ENCODE results near the gene TTLL9.

Gene TTLL9

GRCh38 chr20:31837896-31838397, 32.5 kb upstream of the TTLL9 start:
- DNase-seq: no peak

GRCh38 chr20:31838646-31839292, 31.7 kb upstream of the TTLL9 start:
- no peak for DNase-seq

- no peak for DNase-seq
Observed at GRCh38 chr20:31839782-31840487, 30.5 kb upstream of the TTLL9 start.

- DNase-seq: no peak
Observed at GRCh38 chr20:31840906-31841816, 29.3 kb upstream of the TTLL9 start.

GRCh38 chr20:31841928-31842327, 28.5 kb upstream of the TTLL9 start:
- DNase-seq: no peak

GRCh38 chr20:31842471-31843157, 27.8 kb upstream of the TTLL9 start:
- no peak for DNase-seq

GRCh38 chr20:31843288-31843687, 27.1 kb upstream of the TTLL9 start:
- DNase-seq: no peak

- DNase-seq: no peak
Observed at GRCh38 chr20:31843881-31844280, 26.6 kb upstream of the TTLL9 start.

- DNase-seq: no peak
Observed at GRCh38 chr20:31844737-31845299, 25.6 kb upstream of the TTLL9 start.

GRCh38 chr20:31845300-31845863, 25.1 kb upstream of the TTLL9 start, which contains the start of gene FOXS1:
FOXS1 (minus strand) TSS chr20:31845604; CDS start chr20:31845542, 62 bp downstream.
- DNase-seq: no peak

GRCh38 chr20:31846793-31847138, 23.7 kb upstream of the TTLL9 start:
- no peak for DNase-seq

GRCh38 chr20:31848088-31848999, 22.1 kb upstream of the TTLL9 start:
- DNase-seq: no peak

- no peak for DNase-seq
Observed at GRCh38 chr20:31849306-31849930, 21.0 kb upstream of the TTLL9 start.

- no peak for DNase-seq
Observed at GRCh38 chr20:31851240-31851955, 19.0 kb upstream of the TTLL9 start.

GRCh38 chr20:31853481-31853880, 17.0 kb upstream of the TTLL9 start:
- no peak for DNase-seq

- no peak for DNase-seq
Observed at GRCh38 chr20:31856516-31856915, 13.9 kb upstream of the TTLL9 start.

GRCh38 chr20:31857861-31858759, 12.3 kb upstream of the TTLL9 start:
- DNase-seq: no peak

GRCh38 chr20:31858760-31859083, 11.7 kb upstream of the TTLL9 start:
- DNase-seq: no peak
